Esophagus squamous epithelium (tissue), 4 donors: ENCODE results near the gene BOD1.

Experiments used
- POLR2A ChIP-seq, 4 donors: fragments of 450-650 bp; IDR thresholded peaks; one replicate each; pipeline ENCODE4 v1.6.1; 2017; ENCODE audit warnings: antibody characterized with exemption in 4 of 4, mild to moderate bottlenecking in 4 of 4, moderate library complexity in 3 of 4
- TF ChIP-seq, protein P1 (sequence below), 6 experiments: fragments of 450-650 bp in 4 of 6; fragments of 200-600 bp in 2 of 6; sonication (generic) in 2 of 6; IDR thresholded peaks; one replicate each; pipeline ENCODE4 v1.5.1; 2016 to 2019; ENCODE audit warnings: antibody characterized with exemption in 6 of 6, mild to moderate bottlenecking in 4 of 6, moderate library complexity in 4 of 6

DNA sequence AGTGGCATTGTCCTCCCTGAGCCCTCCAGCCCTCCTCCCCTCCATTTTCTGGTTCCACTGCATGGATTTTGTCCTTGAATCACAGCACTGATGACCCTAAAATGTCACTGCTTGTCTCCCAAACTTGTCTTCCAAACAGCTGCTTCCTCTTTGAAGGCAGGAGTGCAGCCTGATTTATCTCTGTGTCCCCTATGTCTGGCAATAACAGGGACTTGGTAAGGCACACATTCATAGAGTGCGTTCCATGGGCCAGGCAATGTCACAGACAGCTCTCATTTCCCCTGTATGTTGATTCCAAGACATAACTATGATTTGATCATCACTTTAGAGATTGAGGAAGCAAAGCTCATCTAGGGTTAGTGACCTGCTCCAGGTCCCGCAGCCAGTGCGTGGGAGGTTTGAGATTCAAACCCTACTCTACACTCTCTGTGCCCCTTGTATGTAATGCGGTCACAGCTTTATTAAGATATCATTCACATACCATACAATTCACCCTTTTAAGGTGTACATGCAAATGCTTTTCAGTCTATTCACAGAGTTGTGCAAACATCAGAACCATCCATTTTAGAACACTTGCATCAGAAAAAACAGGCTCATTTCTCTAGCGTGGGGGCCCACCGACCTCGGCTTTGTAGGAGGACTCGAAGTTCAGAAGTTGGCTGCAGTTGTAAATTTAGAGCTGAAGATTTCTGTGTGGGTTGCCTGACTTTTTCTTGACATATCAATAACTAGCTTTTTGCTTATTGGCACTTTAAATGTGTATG, 28.4 kb upstream of the BOD1 start:
- TF ChIP-seq, protein P1, sequence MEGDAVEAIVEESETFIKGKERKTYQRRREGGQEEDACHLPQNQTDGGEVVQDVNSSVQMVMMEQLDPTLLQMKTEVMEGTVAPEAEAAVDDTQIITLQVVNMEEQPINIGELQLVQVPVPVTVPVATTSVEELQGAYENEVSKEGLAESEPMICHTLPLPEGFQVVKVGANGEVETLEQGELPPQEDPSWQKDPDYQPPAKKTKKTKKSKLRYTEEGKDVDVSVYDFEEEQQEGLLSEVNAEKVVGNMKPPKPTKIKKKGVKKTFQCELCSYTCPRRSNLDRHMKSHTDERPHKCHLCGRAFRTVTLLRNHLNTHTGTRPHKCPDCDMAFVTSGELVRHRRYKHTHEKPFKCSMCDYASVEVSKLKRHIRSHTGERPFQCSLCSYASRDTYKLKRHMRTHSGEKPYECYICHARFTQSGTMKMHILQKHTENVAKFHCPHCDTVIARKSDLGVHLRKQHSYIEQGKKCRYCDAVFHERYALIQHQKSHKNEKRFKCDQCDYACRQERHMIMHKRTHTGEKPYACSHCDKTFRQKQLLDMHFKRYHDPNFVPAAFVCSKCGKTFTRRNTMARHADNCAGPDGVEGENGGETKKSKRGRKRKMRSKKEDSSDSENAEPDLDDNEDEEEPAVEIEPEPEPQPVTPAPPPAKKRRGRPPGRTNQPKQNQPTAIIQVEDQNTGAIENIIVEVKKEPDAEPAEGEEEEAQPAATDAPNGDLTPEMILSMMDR (IDR thresholded peaks at IDR 0.05) = no peak
- no peak for TF ChIP-seq POLR2A (IDR thresholded peaks at IDR 0.05)
